Uterus (tissue), 4 donors: ENCODE data around the gene PPFIBP1. TPM values are rescaled to one million over a fixed set of nuclear protein-coding genes. Genes with fewer than 3 reads are reported as not detected.

Experiments
- DNase-seq, 2 donors: peaks; one replicate each; pipeline ENCODE4 v3.0.0-alpha.2; 2019 to 2020
- H3K27ac ChIP-seq, 2 donors: fragments of 200-600 bp; sonication (generic); 1 replicate in 1 of 2; 2 replicates in 1 of 2; pipeline ENCODE4 v1.5.1; 2016 to 2018
- H3K27me3 ChIP-seq, 2 donors: fragments of 200-600 bp; sonication (generic); one replicate each; pipeline ENCODE4 v1.5.1; 2018 to 2019; ENCODE audit warnings: control low read depth in 1 of 2
- H3K36me3 ChIP-seq, 2 donors: fragments of 200-600 bp; sonication (generic); one replicate each; pipeline ENCODE4 v1.5.1; 2019; ENCODE audit warnings: control low read depth in 1 of 2
- H3K4me1 ChIP-seq, 2 donors: fragments of 200-600 bp; sonication (generic); one replicate each; pipeline ENCODE4 v1.5.1; 2018 to 2019; ENCODE audit warnings: control low read depth in 1 of 2
- H3K4me3 ChIP-seq, 2 donors: fragments of 200-600 bp; sonication (generic); 1 replicate in 1 of 2; 2 replicates in 1 of 2; pipeline ENCODE4 v1.5.1; 2018 to 2019; ENCODE audit warnings: mild to moderate bottlenecking in 1 of 2
- H3K9me3 ChIP-seq, 2 donors: fragments of 200-600 bp; sonication (generic); one replicate each; pipeline ENCODE4 v1.5.1; 2019; ENCODE audit warnings: control low read depth in 1 of 2
- POLR2A ChIP-seq, 2 donors: fragments of 450-650 bp; IDR thresholded peaks; one replicate each; pipeline ENCODE4 v1.6.1; 2016; ENCODE audit warnings: antibody characterized with exemption in 2 of 2, mild to moderate bottlenecking in 1 of 2, moderate library complexity in 1 of 2
- intact Hi-C: fragments of 100-400 bp; cut with DNase I; formaldehyde crosslinking; loops from one replicate; pipeline ENCODE4 v1.15.1; 2023; ENCODE audit warnings: low total_unique reads
- total RNA-seq, 4 donors: library from RNA; depleted of rRNA in 3 of 4; stranded (reverse); fragments of >200 nt in 3 of 4; gene quantifications; one replicate each; pipeline versions ENCODE4 v1.1.0 to v1.2.4, GENCODE V29; 2014 to 2023
- TF ChIP-seq, protein P1 (sequence below), 4 experiments: fragments of 200-600 bp in 2 of 4; fragments of 450-650 bp in 2 of 4; sonication (generic) in 2 of 4; IDR thresholded peaks; one replicate each; pipeline ENCODE4 v1.5.1; 2016 to 2019; ENCODE audit warnings: antibody characterized with exemption in 4 of 4, mild to moderate bottlenecking in 2 of 4, moderate library complexity in 1 of 4
- donor health status: DM: yes; HTN: yes; CAD: no.

PPFIBP1 gene
- total RNA-seq, 4 donors from 2014 or later, result 43.8 to 139 (median 82.7) TPM

DNA sequence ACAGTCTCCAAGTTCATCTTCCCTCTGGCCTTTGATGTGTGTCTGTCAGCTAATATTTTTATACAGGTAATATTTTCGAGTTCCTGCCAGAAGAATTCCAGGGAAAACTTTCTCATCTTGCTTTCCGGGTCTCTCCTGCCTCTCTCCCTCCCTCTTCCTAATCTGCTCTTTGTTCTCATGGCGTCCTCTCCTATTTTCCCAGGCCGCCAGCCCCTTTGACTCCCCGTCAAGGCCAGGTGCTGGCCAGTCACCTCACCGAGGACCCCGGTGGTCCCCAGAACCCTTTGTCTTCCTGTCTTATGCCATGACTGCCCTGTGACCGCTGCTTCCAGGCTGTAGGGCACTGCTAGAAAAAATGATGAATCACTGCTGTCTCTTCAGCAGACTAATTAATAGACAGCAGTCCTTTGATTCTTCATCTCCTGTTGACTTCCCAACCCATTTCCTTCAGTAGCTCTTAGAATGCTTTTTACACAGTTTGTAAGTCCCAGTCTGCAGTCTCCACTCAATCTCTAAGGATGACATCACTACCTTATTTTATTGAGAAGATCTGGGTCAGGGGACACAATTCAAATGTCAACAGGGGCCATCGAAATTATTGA, 40.7 kb downstream of the PPFIBP1 start:
- TF ChIP-seq, protein P1, sequence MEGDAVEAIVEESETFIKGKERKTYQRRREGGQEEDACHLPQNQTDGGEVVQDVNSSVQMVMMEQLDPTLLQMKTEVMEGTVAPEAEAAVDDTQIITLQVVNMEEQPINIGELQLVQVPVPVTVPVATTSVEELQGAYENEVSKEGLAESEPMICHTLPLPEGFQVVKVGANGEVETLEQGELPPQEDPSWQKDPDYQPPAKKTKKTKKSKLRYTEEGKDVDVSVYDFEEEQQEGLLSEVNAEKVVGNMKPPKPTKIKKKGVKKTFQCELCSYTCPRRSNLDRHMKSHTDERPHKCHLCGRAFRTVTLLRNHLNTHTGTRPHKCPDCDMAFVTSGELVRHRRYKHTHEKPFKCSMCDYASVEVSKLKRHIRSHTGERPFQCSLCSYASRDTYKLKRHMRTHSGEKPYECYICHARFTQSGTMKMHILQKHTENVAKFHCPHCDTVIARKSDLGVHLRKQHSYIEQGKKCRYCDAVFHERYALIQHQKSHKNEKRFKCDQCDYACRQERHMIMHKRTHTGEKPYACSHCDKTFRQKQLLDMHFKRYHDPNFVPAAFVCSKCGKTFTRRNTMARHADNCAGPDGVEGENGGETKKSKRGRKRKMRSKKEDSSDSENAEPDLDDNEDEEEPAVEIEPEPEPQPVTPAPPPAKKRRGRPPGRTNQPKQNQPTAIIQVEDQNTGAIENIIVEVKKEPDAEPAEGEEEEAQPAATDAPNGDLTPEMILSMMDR (IDR thresholded peaks at IDR 0.05), result no peak
- TF ChIP-seq POLR2A (IDR thresholded peaks at IDR 0.05), result no peak
- H3K36me3 ChIP-seq, result no peaks in the 10 kb centered on the region
- H3K27me3 ChIP-seq, result no peaks in the 10 kb centered on the region
- peaks cover 0 to 6% of the 10 kb centered on the region in 2 donors for H3K4me1 ChIP-seq
- no peak for DNase-seq
- H3K9me3 ChIP-seq, result no peaks in the 10 kb centered on the region
- H3K4me3 ChIP-seq, result no peak overlapping the region
- peak overlapping the region; percentile 18 to 42 for H3K27ac ChIP-seq
- intact Hi-C loops, result no loop called here

DNA sequence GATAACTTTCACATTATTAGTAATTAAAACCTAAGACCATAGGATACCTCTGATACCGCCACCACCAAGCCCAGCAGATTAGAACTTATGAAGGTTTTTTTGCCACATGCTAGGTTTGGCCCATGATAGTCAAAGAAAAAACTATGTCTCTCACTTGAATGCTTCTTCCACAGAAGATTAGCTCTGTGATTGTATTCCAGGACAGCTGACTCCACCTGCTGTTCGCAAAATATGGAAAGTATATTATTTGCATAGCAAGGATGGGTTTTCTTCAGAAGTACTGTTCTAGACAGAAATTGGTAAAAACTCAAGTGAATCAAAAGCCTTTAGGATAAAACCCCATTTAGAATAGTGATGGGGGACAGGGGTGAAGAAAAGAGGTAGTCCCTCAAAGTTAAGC, 42.2 kb downstream of the PPFIBP1 start:
- no peaks in the 10 kb centered on the region for H3K9me3 ChIP-seq
- no peaks in the 10 kb centered on the region for H3K27me3 ChIP-seq
- no peak overlapping the region for H3K27ac ChIP-seq
- H3K4me1 ChIP-seq, result peaks cover 0 to 6% of the 10 kb centered on the region in 2 donors
- no peaks in the 10 kb centered on the region for H3K36me3 ChIP-seq
- intact Hi-C loops, result no loop called here
- DNase-seq, result no peak
- TF ChIP-seq, protein P1 (IDR thresholded peaks at IDR 0.05), result peak in 1 of 4 experiments; percentile 14
- no peak for TF ChIP-seq POLR2A (IDR thresholded peaks at IDR 0.05)
- no peak overlapping the region for H3K4me3 ChIP-seq

DNA sequence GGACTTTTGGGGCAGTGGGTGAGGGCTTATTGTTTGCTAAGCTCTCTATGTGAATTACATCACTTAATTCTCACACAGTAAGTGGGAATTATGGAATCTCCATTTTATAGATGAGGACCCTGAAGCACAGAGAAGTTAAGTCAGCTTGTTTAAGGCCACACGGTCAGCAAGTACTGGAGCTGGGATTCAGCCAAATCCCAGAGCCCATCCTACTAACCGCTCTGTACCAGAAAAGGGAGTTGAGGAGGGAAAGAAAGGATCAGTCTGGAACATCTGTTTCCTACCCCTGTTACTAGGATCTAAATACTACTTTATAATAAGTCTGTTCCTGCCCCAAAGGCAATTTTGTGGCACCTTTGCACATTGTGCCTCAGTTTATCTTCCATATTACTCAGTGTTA, 42.6 kb downstream of the PPFIBP1 start:
- no peak for TF ChIP-seq POLR2A (IDR thresholded peaks at IDR 0.05)
- TF ChIP-seq, protein P1 (IDR thresholded peaks at IDR 0.05), result no peak
- H3K4me3 ChIP-seq, result no peak overlapping the region
- no peaks in the 10 kb centered on the region for H3K27me3 ChIP-seq
- H3K27ac ChIP-seq, result no peak overlapping the region
- intact Hi-C loops, result no loop called here
- no peaks in the 10 kb centered on the region for H3K9me3 ChIP-seq
- no peak for DNase-seq
- peaks cover 0 to 6% of the 10 kb centered on the region in 2 donors for H3K4me1 ChIP-seq
- H3K36me3 ChIP-seq, result no peaks in the 10 kb centered on the region

DNA sequence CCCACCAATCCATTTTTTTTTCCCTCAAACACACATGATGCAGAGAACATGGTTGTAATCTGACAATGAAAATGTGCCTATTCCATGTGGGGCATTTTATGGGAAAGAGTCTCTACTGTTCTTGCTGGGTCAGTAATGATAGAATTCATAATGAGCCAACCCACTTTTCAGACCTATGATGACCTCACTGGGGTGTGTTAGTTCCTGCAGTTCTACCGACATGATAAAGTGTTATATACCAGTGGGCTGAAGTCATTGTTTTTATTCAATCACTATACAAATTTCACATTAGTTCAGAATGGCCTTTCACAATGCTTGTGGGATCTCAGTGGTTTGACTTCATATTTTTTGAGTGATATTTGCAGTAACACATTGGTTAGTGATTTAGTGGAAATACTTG, 47.5 kb downstream of the PPFIBP1 start:
- no peaks in the 10 kb centered on the region for H3K27me3 ChIP-seq
- H3K4me1 ChIP-seq, result peaks cover 0 to 11% of the 10 kb centered on the region in 2 donors
- H3K4me3 ChIP-seq, result no peak overlapping the region
- H3K36me3 ChIP-seq, result no peaks in the 10 kb centered on the region
- DNase-seq, result no peak
- no peaks in the 10 kb centered on the region for H3K9me3 ChIP-seq
- H3K27ac ChIP-seq, result no peak overlapping the region
- TF ChIP-seq, protein P1 (IDR thresholded peaks at IDR 0.05), result no peak
- no peak for TF ChIP-seq POLR2A (IDR thresholded peaks at IDR 0.05)
- intact Hi-C loops, result no loop called here

DNA sequence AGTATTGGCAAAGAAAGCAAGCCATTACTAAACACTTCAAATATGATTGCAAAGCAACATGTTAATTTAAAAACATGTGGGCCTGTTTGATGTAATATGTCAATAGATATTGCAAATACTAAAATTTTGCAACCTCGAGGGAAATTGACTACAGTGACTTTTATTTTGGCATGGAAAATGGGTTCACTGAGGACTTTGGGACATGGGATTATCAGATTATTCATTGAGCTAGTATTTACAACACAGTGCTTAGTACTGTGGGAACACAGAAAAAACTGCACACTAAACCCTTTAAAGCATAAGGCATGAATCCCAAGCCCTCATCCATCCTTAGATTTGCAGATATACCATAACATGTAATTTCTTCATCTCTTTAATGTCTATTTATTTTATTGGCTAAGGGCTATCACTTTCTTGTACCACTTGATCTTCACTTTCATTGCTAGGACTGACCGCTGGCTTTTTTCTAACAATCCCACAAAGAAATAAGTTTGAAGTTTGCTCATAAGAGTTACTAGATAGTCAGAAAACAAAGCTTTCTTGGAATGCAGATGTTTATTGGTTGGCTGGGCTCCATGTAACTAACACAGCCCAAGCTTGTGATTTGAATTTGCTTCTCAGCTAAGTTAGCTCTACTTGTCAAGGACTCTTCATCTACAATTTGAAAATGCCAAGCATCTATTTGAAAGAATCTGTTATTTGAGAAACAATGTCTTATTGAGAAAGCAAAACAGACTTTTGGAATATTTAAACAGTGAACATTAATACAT, 48.7 kb downstream of the PPFIBP1 start:
- peaks cover 0 to 11% of the 10 kb centered on the region in 2 donors for H3K4me1 ChIP-seq
- no peak overlapping the region for H3K4me3 ChIP-seq
- intact Hi-C loops, result no loop called here
- no peak for DNase-seq
- TF ChIP-seq POLR2A (IDR thresholded peaks at IDR 0.05), result no peak
- TF ChIP-seq, protein P1 (IDR thresholded peaks at IDR 0.05), result no peak
- H3K27ac ChIP-seq, result no peak overlapping the region
- no peaks in the 10 kb centered on the region for H3K9me3 ChIP-seq
- no peaks in the 10 kb centered on the region for H3K27me3 ChIP-seq
- no peaks in the 10 kb centered on the region for H3K36me3 ChIP-seq
